Ovary (tissue), 3 donors: ENCODE measurements around the gene ZNF846.

Experiments
- EP300 ChIP-seq: sonication (generic); formaldehyde crosslinking; IDR thresholded peaks from one replicate; pipeline ENCODE4 v1.6.1; 2017; ENCODE audit warnings: antibody characterized with exemption
- POLR2A ChIP-seq: fragments of 450-650 bp; IDR thresholded peaks from one replicate; pipeline ENCODE4 v1.6.1; 2017; ENCODE audit warnings: antibody characterized with exemption, mild to moderate bottlenecking, moderate library complexity
- TF ChIP-seq, protein P1 (sequence below), 3 donors: fragments of 450-650 bp in 2 of 3; fragments of 200-600 bp in 1 of 3; IDR thresholded peaks; one replicate each; pipeline versions ENCODE4 v1.5.1 to v1.8.0; 2016 to 2022; ENCODE audit warnings: antibody characterized with exemption in 3 of 3, mild to moderate bottlenecking in 1 of 3
- donor health status: DM: no; HTN: no; CAD: no.

DNA sequence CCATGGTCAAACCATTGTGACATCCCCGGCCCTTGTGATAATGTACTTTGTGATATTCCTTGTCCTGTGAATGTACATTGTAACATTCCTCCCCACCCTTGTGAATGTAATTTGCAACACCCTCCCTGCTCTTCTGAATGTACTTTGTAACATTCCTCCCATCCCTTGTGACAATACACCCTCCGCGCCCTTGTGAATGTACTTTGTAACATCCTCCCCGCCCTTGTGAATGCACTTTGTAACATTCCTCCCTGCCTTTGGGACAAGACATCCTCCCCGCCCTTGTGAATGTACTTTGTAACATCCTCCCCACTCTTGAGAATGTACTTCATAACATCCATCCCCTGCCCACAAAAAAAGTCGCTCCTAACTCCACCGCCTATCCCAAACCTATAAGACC is 17.1 kb downstream of the ZNF846 start:
- TF ChIP-seq, protein P1, sequence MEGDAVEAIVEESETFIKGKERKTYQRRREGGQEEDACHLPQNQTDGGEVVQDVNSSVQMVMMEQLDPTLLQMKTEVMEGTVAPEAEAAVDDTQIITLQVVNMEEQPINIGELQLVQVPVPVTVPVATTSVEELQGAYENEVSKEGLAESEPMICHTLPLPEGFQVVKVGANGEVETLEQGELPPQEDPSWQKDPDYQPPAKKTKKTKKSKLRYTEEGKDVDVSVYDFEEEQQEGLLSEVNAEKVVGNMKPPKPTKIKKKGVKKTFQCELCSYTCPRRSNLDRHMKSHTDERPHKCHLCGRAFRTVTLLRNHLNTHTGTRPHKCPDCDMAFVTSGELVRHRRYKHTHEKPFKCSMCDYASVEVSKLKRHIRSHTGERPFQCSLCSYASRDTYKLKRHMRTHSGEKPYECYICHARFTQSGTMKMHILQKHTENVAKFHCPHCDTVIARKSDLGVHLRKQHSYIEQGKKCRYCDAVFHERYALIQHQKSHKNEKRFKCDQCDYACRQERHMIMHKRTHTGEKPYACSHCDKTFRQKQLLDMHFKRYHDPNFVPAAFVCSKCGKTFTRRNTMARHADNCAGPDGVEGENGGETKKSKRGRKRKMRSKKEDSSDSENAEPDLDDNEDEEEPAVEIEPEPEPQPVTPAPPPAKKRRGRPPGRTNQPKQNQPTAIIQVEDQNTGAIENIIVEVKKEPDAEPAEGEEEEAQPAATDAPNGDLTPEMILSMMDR (IDR thresholded peaks at IDR 0.05) = no peak
- no peak for TF ChIP-seq POLR2A
- TF ChIP-seq EP300 = no peak
